ENCODE measurements around the gene SSBP4.

SSBP4 gene

GRCh38 chr19:18386543-18387271 lies 32.5 kb upstream of the SSBP4 start:
- no peak for TF ChIP-seq FOXM1 (IDR thresholded peaks at IDR 0.05; ENCODE audit: borderline replicate concordance, low read depth)
- no peak for TF ChIP-seq NFIC (IDR thresholded peaks at IDR 0.05)
- TF ChIP-seq EGR1 (IDR thresholded peaks at IDR 0.05), result no peak
- 0 out of 2 replicates have a peak, but pooled peaks have one; percentile 1 for TF ChIP-seq ZBTB7A (IDR thresholded peaks at IDR 0.05; ENCODE audit: low read depth)
- TF ChIP-seq REST (IDR thresholded peaks at IDR 0.05; ENCODE audit: low read depth), result no peak

- TF ChIP-seq YY1 (IDR thresholded peaks at IDR 0.05; ENCODE audit: low read depth) (no peak), EP300 (IDR thresholded peaks at IDR 0.05; ENCODE audit: borderline replicate concordance) (no peak), EGR1 (IDR thresholded peaks at IDR 0.05) (no peak), REST (IDR thresholded peaks at IDR 0.05; ENCODE audit: low read depth) (no peak), TCF12 (IDR thresholded peaks at IDR 0.05; ENCODE audit: low read depth) (no peak), CREB1 (IDR thresholded peaks at IDR 0.05; ENCODE audit: low read depth) (no peak), NFIC (IDR thresholded peaks at IDR 0.05) (no peak), ZBTB7A (IDR thresholded peaks at IDR 0.05; ENCODE audit: low read depth) (no peak)
- TF ChIP-seq, protein P1, sequence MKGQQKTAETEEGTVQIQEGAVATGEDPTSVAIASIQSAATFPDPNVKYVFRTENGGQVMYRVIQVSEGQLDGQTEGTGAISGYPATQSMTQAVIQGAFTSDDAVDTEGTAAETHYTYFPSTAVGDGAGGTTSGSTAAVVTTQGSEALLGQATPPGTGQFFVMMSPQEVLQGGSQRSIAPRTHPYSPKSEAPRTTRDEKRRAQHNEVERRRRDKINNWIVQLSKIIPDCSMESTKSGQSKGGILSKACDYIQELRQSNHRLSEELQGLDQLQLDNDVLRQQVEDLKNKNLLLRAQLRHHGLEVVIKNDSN (IDR thresholded peaks at IDR 0.05), result no peak
- TF ChIP-seq, protein P2, sequence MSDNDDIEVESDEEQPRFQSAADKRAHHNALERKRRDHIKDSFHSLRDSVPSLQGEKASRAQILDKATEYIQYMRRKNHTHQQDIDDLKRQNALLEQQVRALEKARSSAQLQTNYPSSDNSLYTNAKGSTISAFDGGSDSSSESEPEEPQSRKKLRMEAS (IDR thresholded peaks at IDR 0.05), result no peak
Measured at GRCh38 chr19:18388100-18388959, 30.9 kb upstream of the SSBP4 start.

DNA sequence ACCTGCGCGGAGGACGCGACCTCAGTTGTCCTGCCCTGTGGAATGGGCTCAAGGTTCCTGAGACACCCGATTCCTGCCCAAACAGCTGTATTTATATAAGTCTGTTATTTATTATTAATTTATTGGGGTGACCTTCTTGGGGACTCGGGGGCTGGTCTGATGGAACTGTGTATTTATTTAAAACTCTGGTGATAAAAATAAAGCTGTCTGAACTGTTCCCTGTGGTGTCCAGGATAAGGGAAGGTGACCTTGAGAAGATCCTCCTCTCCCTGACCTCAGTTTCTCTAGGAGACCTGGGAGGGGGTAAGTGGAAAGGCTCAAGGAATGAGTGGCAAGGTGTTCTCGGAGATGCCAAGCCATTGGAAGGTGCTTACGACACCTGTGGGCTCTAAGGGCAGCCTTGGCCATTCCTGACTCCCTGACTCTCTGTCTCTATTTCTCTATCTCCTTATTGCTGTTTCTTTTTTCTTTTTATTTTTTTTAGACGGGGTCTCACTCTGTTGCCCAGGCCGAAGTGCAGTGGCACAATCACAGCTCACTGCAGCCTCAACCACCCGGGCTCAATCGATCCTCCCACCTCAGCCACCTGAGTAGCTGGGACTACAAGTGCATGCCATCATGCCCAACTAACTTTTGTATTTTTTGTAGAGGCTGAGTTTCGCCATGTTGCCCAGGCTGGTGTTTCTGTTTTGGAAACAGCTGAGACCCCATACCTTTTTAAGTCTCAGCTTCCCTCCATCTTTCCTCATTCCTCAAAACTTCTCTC lies 30.1 kb upstream of the SSBP4 start:
- TF ChIP-seq, protein P1 (IDR thresholded peaks at IDR 0.05), result no peak
- TF ChIP-seq EP300 (IDR thresholded peaks at IDR 0.05; ENCODE audit: borderline replicate concordance) (no peak), TEAD4 (IDR thresholded peaks at IDR 0.05) (no peak), EGR1 (IDR thresholded peaks at IDR 0.05) (no peak), REST (IDR thresholded peaks at IDR 0.05; ENCODE audit: low read depth) (no peak), TCF12 (IDR thresholded peaks at IDR 0.05; ENCODE audit: low read depth) (no peak), ZBTB7A (IDR thresholded peaks at IDR 0.05; ENCODE audit: low read depth) (no peak), CREB1 (IDR thresholded peaks at IDR 0.05; ENCODE audit: low read depth) (no peak)
- TF ChIP-seq, protein P2 (IDR thresholded peaks at IDR 0.05), result no peak

- TF ChIP-seq CREB1 (IDR thresholded peaks at IDR 0.05; ENCODE audit: low read depth) (no peak), FOXM1 (IDR thresholded peaks at IDR 0.05; ENCODE audit: borderline replicate concordance, low read depth) (no peak)
Measured at GRCh38 chr19:18389726-18390064, 29.5 kb upstream of the SSBP4 start.

All from Ishikawa (cell line).